ENCODE data around the gene HAUS3. TPM values are rescaled to one million over a fixed set of nuclear protein-coding genes. Genes with fewer than 3 reads are reported as not detected.

HAUS3 gene
- total and polyA plus RNA-seq, 2 of the 13 experiments (the other 11 are each of a cell fraction or from before 2014, with no cell fraction given) = 3.9 to 12.6 TPM

DNA sequence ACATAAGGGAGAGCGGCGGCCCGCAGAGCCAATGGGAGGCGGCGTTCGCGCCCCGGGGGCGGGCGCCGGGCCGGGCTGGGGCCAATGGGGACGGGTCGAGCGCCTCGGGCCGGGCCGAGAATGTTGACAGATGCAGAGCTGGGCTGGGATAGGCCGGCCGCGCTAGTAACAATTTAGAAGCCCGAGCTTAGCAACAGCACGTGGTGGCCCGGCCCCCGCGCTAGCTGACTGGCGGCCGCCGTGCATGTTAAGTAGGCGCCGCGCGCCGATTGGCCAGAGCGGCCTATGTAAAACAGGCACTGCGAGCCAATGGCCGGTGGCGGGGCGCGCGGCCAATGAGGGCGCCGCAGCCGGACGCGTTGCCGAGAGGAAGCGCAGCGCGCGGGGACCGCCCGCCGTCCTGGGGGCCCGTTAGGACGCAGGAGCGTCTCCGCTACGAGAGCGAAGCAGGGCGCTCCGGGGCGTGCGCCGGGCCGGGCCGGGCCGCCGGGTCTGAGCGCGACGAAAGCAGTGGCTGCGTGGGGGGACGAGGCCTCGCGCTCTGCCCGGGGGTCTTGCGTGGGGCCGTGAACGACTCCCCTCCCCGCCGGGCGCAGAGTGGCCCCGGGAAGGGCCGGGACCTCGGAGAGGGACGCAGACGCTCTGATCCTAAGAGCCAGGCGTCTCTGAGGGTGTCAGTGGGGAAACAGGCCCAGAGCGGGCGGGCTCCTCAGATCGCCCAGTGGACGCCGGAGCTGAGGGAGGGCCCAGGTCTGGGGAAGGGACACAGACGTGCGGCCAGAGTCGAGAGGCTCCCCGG is 20.4 kb upstream of the HAUS3 start (continued):
- TF ChIP-seq ZNF629 (CRISPR knock-in tag; conservative IDR thresholded peaks at IDR 0.05) (no peak), ZSCAN25 (CRISPR knock-in tag; IDR thresholded peaks at IDR 0.05) (peak; percentile 43; the same call in 1 of the 2 replicates), NAIF1 (CRISPR knock-in tag; IDR thresholded peaks at IDR 0.05; ENCODE audit: borderline replicate concordance) (no peak), ZNF746 (CRISPR knock-in tag; IDR thresholded peaks at IDR 0.05) (peak; percentile 7; the same call in 1 of the 2 replicates), ZSCAN9 (CRISPR knock-in tag; IDR thresholded peaks at IDR 0.05; ENCODE audit: borderline replicate concordance) (no peak), GPN1 (CRISPR knock-in tag; IDR thresholded peaks at IDR 0.05; ENCODE audit: borderline replicate concordance) (no peak), ZNF879 (CRISPR knock-in tag; IDR thresholded peaks at IDR 0.05) (no peak), ZNF274 (CRISPR knock-in tag; IDR thresholded peaks at IDR 0.05) (peak; percentile 61; the same call in 1 of the 2 replicates), JUN (CRISPR knock-in tag; IDR thresholded peaks at IDR 0.05) (no peak), CCDC6 (CRISPR knock-in tag; IDR thresholded peaks at IDR 0.05) (peak; percentile 93), NONO (IDR thresholded peaks at IDR 0.05) (no peak), NONO (CRISPR knock-in tag; conservative IDR thresholded peaks at IDR 0.05) (no peak), ZNF382 (CRISPR knock-in tag; IDR thresholded peaks at IDR 0.05; ENCODE audit: borderline replicate concordance) (no peak), HNRNPH1 (optimal IDR thresholded peaks at IDR 0.05; ENCODE audit: low read depth, low read length) (no peak), ZFP37 (CRISPR knock-in tag; IDR thresholded peaks at IDR 0.05; ENCODE audit: borderline replicate concordance) (no peak), RARA (CRISPR knock-in tag; IDR thresholded peaks at IDR 0.05) (0 out of 2 replicates have a peak, but pooled peaks have one; percentile 12), NFATC3 (CRISPR knock-in tag; IDR thresholded peaks at IDR 0.05) (no peak), SIN3B (IDR thresholded peaks at IDR 0.05; ENCODE audit: low read length) (no peak), ZNF891 (CRISPR knock-in tag; IDR thresholded peaks at IDR 0.05) (peak; percentile 52; the same call in 1 of the 2 replicates)
- TF ChIP-seq, protein P1, sequence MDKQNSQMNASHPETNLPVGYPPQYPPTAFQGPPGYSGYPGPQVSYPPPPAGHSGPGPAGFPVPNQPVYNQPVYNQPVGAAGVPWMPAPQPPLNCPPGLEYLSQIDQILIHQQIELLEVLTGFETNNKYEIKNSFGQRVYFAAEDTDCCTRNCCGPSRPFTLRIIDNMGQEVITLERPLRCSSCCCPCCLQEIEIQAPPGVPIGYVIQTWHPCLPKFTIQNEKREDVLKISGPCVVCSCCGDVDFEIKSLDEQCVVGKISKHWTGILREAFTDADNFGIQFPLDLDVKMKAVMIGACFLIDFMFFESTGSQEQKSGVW (CRISPR knock-in tag; IDR thresholded peaks at IDR 0.05; ENCODE audit: borderline replicate concordance) = no peak
- TF ChIP-seq, protein P2, sequence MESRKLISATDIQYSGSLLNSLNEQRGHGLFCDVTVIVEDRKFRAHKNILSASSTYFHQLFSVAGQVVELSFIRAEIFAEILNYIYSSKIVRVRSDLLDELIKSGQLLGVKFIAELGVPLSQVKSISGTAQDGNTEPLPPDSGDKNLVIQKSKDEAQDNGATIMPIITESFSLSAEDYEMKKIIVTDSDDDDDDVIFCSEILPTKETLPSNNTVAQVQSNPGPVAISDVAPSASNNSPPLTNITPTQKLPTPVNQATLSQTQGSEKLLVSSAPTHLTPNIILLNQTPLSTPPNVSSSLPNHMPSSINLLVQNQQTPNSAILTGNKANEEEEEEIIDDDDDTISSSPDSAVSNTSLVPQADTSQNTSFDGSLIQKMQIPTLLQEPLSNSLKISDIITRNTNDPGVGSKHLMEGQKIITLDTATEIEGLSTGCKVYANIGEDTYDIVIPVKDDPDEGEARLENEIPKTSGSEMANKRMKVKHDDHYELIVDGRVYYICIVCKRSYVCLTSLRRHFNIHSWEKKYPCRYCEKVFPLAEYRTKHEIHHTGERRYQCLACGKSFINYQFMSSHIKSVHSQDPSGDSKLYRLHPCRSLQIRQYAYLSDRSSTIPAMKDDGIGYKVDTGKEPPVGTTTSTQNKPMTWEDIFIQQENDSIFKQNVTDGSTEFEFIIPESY (CRISPR knock-in tag; IDR thresholded peaks at IDR 0.05) = no peak
- TF ChIP-seq, protein P3, sequence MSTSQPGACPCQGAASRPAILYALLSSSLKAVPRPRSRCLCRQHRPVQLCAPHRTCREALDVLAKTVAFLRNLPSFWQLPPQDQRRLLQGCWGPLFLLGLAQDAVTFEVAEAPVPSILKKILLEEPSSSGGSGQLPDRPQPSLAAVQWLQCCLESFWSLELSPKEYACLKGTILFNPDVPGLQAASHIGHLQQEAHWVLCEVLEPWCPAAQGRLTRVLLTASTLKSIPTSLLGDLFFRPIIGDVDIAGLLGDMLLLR (CRISPR knock-in tag; IDR thresholded peaks at IDR 0.05) = peak; percentile 27; the same call in 1 of the 2 replicates
- TF ChIP-seq, protein P4, sequence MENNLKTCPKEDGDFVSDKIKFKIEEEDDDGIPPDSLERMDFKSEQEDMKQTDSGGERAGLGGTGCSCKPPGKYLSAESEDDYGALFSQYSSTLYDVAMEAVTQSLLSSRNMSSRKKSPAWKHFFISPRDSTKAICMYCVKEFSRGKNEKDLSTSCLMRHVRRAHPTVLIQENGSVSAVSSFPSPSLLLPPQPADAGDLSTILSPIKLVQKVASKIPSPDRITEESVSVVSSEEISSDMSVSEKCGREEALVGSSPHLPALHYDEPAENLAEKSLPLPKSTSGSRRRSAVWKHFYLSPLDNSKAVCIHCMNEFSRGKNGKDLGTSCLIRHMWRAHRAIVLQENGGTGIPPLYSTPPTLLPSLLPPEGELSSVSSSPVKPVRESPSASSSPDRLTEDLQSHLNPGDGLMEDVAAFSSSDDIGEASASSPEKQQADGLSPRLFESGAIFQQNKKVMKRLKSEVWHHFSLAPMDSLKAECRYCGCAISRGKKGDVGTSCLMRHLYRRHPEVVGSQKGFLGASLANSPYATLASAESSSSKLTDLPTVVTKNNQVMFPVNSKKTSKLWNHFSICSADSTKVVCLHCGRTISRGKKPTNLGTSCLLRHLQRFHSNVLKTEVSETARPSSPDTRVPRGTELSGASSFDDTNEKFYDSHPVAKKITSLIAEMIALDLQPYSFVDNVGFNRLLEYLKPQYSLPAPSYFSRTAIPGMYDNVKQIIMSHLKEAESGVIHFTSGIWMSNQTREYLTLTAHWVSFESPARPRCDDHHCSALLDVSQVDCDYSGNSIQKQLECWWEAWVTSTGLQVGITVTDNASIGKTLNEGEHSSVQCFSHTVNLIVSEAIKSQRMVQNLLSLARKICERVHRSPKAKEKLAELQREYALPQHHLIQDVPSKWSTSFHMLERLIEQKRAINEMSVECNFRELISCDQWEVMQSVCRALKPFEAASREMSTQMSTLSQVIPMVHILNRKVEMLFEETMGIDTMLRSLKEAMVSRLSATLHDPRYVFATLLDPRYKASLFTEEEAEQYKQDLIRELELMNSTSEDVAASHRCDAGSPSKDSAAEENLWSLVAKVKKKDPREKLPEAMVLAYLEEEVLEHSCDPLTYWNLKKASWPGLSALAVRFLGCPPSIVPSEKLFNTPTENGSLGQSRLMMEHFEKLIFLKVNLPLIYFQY (CRISPR knock-in tag; IDR thresholded peaks at IDR 0.05; ENCODE audit: borderline replicate concordance) = peak; percentile 93; the same call in 1 of the 2 replicates

Measured in HepG2 (cell line).